HUES48 (cell line): ENCODE data around the gene BRD3.

ENCODE experiments used
- H3K27ac ChIP-seq: one replicate; pipeline ENCODE4 v1.7.0; 2013; ENCODE audit warnings: low read depth, low read length, inconsistent platforms
- H3K27me3 ChIP-seq: 2 replicates; pipeline ENCODE4 v1.6.1; 2013; ENCODE audit warnings: mild to moderate bottlenecking, low read length; ENCODE audit not compliant: control insufficient read depth, insufficient read depth
- H3K36me3 ChIP-seq: 2 replicates; pipeline ENCODE4 v1.6.1; 2013; ENCODE audit warnings: low read length; ENCODE audit not compliant: control insufficient read depth, insufficient read depth
- H3K4me1 ChIP-seq: 2 replicates; pipeline ENCODE4 v1.6.1; 2013; ENCODE audit warnings: mild to moderate bottlenecking, low read length; ENCODE audit not compliant: control insufficient read depth, insufficient read depth
- H3K4me3 ChIP-seq: 2 replicates; pipeline ENCODE4 v1.5.1; 2013; ENCODE audit warnings: mild to moderate bottlenecking, low read depth, low read length
- H3K9ac ChIP-seq: 2 replicates; pipeline ENCODE4 v1.6.1; 2013; ENCODE audit warnings: mild to moderate bottlenecking, low read depth, low read length, moderate library complexity
- H3K9me3 ChIP-seq: 2 replicates; pipeline ENCODE4 v1.6.1; 2013; ENCODE audit warnings: low read length; ENCODE audit not compliant: control insufficient read depth, insufficient read depth

BRD3 gene

GRCh38 chr9:134005381-134005780, 62.4 kb downstream of the BRD3 start:
- H3K9me3 ChIP-seq = 0 out of 2 replicates have a peak, but pooled peaks cover under 1% of the 10 kb centered on the region
- no peak overlapping the region for H3K27ac ChIP-seq
- H3K27me3 ChIP-seq = no peaks in the 10 kb centered on the region
- no peaks in the 10 kb centered on the region for H3K36me3 ChIP-seq
- no peaks in the 10 kb centered on the region for H3K4me1 ChIP-seq
- H3K4me3 ChIP-seq = no peak overlapping the region
- H3K9ac ChIP-seq = no peak overlapping the region

- H3K27me3 ChIP-seq = no peaks in the 10 kb centered on the region
- H3K4me1 ChIP-seq = no peaks in the 10 kb centered on the region
- no peaks in the 10 kb centered on the region for H3K36me3 ChIP-seq
- H3K27ac ChIP-seq = no peak overlapping the region
- H3K9me3 ChIP-seq = no peaks in the 10 kb centered on the region
- no peak overlapping the region for H3K9ac ChIP-seq
- H3K4me3 ChIP-seq = no peak overlapping the region
These were observed 62.9 kb downstream of the BRD3 start for GRCh38 chr9:134004881-134005280.

- Histone ChIP-seq H3K27me3 (no peaks in the 10 kb centered on the region), H3K4me1 (no peaks in the 10 kb centered on the region), H3K36me3 (no peaks in the 10 kb centered on the region), H3K9ac (no peak overlapping the region), H3K27ac (no peak overlapping the region), H3K4me3 (no peak overlapping the region), H3K9me3 (no peaks in the 10 kb centered on the region)
These were observed 63.5 kb downstream of the BRD3 start for GRCh38 chr9:134004131-134004873.

GRCh38 chr9:134003237-134003636, 64.6 kb downstream of the BRD3 start:
- Histone ChIP-seq H3K4me1 (no peaks in the 10 kb centered on the region), H3K27ac (no peak overlapping the region), H3K4me3 (no peak overlapping the region), H3K27me3 (no peaks in the 10 kb centered on the region), H3K9ac (no peak overlapping the region), H3K9me3 (no peaks in the 10 kb centered on the region), H3K36me3 (no peaks in the 10 kb centered on the region)

DNA sequence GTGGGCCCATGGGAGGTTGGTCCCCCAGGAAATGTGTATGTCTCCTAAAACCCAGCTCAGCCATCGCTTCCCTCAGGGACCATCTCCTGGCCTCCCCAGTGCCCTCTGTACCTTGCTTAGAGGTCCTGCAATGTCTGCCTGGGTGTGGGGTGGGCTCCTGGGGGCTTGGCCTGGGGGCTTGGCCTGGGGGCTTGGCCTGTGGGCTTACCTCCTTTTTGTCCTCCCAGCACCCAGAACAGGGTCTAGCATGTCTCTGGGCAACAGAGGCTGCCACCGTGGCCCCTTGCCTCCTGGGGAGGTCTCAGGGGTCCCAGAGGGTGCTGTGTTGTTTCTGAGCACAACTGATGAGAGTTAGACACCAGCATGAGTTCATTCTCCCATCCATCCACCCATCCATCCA, 65.0 kb downstream of the BRD3 start:
- Histone ChIP-seq H3K4me1 (no peaks in the 10 kb centered on the region), H3K9ac (no peak overlapping the region), H3K36me3 (no peaks in the 10 kb centered on the region), H3K27me3 (no peaks in the 10 kb centered on the region), H3K9me3 (no peaks in the 10 kb centered on the region), H3K27ac (no peak overlapping the region), H3K4me3 (no peak overlapping the region)

- Histone ChIP-seq H3K27me3 (no peaks in the 10 kb centered on the region), H3K36me3 (no peaks in the 10 kb centered on the region)
These were observed 68.0 kb downstream of the BRD3 start for GRCh38 chr9:133999851-134000265.

GRCh38 chr9:133998915-133999595, 68.8 kb downstream of the BRD3 start:
- H3K4me3 ChIP-seq = no peak overlapping the region

More at GRCh38 chr9:133999851-134000265, 68.0 kb downstream of the BRD3 start:
- H3K4me1 ChIP-seq = no peaks in the 10 kb centered on the region
- no peaks in the 10 kb centered on the region for H3K9me3 ChIP-seq
- H3K4me3 ChIP-seq = no peak overlapping the region
- H3K27ac ChIP-seq = no peak overlapping the region
- no peak overlapping the region for H3K9ac ChIP-seq

GRCh38 chr9:133997584-133997983, 70.2 kb downstream of the BRD3 start:
- H3K9me3 ChIP-seq = no peaks in the 10 kb centered on the region
- H3K27ac ChIP-seq = no peak overlapping the region
- H3K27me3 ChIP-seq = no peaks in the 10 kb centered on the region
- no peak overlapping the region for H3K9ac ChIP-seq
- peaks cover 12% of the 10 kb centered on the region; the same call in 1 of the 2 replicates for H3K4me1 ChIP-seq
- H3K36me3 ChIP-seq = no peaks in the 10 kb centered on the region
- H3K4me3 ChIP-seq = no peak overlapping the region

More at GRCh38 chr9:133998915-133999595, 68.8 kb downstream of the BRD3 start:
- Histone ChIP-seq H3K27ac (no peak overlapping the region), H3K9ac (no peak overlapping the region), H3K27me3 (no peaks in the 10 kb centered on the region), H3K36me3 (no peaks in the 10 kb centered on the region), H3K9me3 (no peaks in the 10 kb centered on the region), H3K4me1 (peaks cover 6% of the 10 kb centered on the region; the same call in 1 of the 2 replicates)

DNA sequence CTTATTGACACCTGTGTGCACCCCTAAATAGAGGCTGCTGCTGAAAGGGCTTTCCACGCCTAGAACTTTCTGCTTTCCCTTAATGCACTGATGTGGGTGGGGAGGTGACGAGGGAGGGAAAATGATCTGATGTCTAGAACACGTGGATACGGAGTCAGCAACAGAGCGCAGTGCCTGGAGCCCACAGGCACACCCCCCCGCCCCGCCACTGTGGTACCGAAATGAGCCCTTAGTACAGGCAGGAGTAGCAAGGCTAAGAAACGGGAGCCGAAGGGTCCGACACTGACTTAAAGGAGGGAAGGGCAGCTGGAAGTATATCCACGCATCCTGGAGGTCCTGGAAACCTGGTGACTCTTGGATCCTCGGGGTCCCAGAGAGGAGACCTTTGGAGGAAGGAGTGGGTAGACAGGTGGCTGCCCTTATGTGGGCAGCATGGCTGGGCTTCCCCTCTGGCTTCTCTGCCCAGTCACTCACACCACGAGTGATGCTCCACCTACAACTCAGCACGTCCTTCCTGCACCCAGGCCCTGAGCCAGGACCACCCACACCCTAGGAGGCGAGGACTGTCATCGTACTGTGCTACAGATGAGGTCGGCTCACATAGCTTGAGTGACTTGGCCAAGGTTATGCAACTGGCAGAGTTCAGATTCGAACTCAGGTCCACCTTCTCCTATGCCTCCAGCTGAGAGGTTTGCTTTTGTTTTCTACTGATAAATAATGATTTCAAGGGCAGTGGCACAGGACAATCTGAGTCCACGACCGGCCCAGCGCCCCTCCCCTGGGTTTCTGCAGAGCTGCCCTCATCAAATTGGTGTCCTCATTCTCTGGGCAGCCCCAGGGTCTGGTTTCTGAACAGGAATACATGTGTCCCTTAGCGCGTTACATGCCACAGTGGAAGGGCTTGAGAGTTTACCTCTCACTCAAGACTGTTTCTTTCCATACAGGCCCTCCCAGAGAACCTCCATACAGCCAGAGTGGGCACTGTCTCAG, 71.0 kb downstream of the BRD3 start:
- Histone ChIP-seq H3K9ac (no peak overlapping the region), H3K4me3 (no peak overlapping the region), H3K4me1 (peaks cover 12% of the 10 kb centered on the region; the same call in 1 of the 2 replicates)

DNA sequence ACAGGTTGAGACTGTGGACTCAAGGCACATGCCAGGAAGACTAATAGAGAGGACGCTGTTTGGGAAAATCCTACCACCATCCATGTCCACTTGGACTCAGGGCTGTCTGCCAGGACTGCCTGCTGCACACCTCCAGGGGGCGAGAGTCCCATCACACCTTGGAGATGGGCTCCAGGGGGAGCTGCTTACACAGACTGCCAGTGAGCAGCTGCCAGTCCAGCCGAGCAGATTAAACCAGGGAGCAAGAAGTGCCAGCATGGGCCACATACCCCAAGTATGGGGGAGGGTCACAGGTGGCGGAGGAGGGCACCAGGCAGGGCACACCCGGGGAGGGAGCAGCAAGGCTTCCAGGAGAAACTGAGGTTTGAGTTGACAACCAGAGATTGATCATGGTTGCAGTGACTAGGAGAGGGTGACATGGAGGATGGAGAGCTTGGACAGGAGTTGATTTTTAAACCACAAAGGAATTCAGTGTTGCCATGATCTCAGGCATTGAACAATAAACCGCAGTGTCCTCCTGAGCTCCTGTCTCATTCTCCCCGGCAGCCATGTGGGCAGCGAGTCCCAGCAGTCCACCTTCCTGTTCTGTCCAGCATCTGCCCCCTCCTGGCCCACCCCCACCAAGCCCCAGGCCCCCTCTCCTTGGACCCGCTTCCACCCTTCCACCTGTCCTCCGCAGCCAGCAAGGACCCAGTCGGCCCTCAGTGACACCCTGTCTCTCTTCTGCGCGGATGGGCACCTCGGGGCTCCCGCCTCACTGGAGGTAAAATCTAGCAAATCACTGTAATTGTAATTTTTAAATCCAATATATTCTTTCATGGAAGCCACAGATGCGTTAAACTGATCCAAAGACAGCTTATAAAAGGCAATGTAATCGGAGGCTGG, 72.6 kb downstream of the BRD3 start:
- no peak overlapping the region for H3K4me3 ChIP-seq
- no peak overlapping the region for H3K27ac ChIP-seq
- no peaks in the 10 kb centered on the region for H3K36me3 ChIP-seq
- no peak overlapping the region for H3K9ac ChIP-seq
- no peaks in the 10 kb centered on the region for H3K9me3 ChIP-seq
- H3K27me3 ChIP-seq = no peaks in the 10 kb centered on the region
- peaks cover 18% of the 10 kb centered on the region; the same call in 1 of the 2 replicates for H3K4me1 ChIP-seq

More for the DNA sequence above, 71.0 kb downstream of the BRD3 start:
- H3K9me3 ChIP-seq = no peaks in the 10 kb centered on the region
- H3K36me3 ChIP-seq = no peaks in the 10 kb centered on the region
- no peak overlapping the region for H3K27ac ChIP-seq
- H3K27me3 ChIP-seq = no peaks in the 10 kb centered on the region
